ENCODE data around the gene SEMA6D.

SEMA6D gene

GRCh38 chr15:47792231-47792630 lies 74.9 kb downstream of the SEMA6D start:
- DNase-seq: no peak

- DNase-seq: no peak
These were observed 77.1 kb downstream of the SEMA6D start for GRCh38 chr15:47794252-47794914.

DNA sequence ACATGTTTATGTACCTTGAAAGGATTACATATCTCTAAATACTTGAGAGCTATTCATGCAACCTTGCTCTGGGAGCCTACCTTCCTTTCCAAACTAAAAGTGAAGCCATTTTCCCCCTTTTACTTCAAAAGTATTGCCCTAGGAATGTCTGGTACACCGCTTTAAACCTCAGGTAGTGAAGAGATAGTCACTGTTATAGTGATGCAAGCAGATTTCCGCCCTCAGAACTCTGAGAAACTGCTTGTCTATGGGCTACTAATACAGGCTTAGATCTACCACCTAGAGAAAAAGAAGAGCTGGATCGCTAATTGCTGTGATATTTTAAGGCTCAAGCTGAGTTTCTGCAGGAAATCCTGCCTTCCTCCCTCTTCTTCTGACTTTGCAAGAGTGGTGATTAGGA lies 78.6 kb downstream of the SEMA6D start:
- no peak for DNase-seq

DNA sequence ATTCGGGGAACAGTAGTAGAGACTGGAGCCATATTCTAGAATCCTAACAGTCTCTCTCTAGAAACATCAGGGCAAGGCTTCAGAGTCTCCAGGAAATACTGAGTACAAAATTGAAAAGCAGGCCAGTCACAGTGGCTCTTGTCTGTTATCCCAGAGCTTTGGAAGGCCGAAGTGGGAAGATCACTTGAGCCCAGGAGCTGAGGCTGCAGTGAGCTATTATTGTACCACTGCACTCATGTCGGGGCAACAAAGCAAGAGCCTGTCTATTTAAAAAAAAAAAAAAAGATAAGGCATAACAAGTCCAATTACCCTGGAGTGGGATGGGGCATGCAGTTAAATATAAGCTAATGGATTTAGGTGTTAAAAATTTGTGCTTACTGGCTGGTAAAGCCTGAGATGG lies 79.0 kb downstream of the SEMA6D start:
- no peak for DNase-seq

GRCh38 chr15:47796830-47797229 lies 79.5 kb downstream of the SEMA6D start:
- no peak for DNase-seq

DNA sequence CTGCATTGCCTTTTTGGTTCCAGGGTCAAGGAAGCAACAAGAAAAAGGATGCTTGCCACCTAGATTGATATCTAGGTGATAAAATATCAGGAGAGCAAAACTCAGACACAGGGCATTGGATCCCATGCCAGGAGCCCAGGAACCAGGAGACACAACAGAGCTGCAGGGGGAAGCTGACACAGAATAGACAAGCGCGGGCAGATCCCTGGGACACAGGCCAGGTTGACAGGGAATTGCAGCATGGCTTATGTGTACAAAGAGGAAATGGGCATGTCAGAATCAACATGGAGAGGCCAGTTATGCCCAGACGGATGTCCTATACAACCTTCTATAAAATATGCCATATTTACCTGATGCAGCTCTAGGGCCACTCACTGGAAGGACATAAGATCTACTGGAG lies 84.2 kb downstream of the SEMA6D start:
- DNase-seq: no peak

DNA sequence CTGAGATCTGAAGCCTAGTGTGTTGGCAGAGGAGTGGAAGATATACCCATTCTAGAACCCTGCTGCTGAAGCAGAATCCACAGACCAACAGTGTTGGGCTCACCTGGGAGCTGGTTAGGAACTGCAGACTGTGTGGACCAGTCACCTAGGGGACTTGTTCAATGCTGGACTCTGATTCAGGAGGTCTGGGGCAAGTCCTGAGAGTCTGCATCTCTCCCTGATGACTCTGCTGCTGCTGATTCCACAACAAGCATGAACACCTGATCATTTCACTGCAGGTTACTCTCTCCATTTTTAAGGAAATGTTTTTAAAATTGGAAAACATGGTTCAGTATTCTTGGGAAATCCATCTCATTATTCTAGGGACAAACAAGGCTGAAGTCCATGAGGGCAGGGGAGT lies 84.9 kb downstream of the SEMA6D start:
- DNase-seq: no peak

GRCh38 chr15:47803767-47804166 lies 86.5 kb downstream of the SEMA6D start:
- no peak for DNase-seq

DNA sequence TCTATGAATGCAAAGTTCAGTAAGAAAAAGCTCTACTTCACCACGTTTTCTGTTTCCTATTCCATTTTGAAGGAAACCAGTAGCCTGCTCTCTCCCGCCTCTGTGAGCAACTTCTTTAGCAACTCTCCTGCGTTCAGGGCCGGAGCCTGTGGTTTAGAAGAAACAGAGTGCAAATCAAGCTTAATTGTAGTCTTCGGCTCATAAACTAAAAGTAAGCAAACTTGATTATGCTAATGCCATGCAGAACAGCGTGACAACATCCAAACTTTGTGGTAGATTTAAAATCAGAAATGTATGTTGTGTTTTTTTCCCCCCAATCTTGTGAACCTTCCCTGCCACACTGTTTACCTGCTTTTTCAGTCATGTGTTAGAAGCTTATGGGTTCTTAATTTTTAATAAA lies 87.4 kb downstream of the SEMA6D start:
- DNase-seq: no peak

DNA sequence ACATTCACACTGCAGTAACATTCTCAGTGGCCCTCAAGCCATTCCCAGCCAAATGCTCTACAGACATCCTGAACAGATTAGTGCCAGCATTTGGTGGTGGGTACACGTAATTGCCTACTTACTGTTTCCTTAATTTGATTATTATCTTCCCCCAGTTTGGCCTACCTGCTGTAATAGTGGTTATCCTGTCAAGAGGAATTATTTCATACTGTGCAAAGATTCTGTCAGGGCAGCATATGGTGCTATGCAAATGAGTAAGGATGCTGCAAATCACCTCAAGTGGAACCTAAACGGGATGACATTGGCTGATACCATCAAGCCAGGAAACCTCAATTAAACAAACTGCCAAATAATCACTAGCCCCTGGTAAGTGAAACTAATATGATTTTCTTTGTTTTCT lies 88.7 kb downstream of the SEMA6D start:
- DNase-seq: no peak

GRCh38 chr15:47811172-47811571 lies 93.9 kb downstream of the SEMA6D start:
- DNase-seq: no peak

DNA sequence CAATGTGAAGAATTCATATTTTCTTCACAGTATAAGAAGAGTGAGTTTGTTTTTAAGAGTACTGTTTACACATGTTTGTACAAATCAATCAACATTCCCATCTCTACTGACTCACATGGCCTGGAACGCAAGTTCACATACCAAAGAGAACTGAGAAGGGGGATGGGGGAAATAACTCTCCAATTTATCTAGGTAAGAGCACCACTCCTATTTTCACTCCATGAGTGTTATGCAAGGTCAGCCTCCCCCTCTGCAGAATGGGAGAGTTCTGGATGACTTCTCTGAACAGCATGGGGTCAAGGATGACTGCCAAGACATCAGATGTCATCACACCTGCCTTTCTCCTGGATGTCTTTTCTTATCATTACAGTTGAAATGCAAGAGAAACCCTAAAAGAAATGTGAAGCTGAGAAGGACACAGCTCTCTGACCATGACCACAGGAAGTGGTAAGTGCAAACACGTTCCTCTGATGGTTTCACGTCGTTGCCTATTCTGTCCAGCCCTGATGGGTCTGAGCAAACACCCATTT lies 95.2 kb downstream of the SEMA6D start:
- no peak for DNase-seq

DNA sequence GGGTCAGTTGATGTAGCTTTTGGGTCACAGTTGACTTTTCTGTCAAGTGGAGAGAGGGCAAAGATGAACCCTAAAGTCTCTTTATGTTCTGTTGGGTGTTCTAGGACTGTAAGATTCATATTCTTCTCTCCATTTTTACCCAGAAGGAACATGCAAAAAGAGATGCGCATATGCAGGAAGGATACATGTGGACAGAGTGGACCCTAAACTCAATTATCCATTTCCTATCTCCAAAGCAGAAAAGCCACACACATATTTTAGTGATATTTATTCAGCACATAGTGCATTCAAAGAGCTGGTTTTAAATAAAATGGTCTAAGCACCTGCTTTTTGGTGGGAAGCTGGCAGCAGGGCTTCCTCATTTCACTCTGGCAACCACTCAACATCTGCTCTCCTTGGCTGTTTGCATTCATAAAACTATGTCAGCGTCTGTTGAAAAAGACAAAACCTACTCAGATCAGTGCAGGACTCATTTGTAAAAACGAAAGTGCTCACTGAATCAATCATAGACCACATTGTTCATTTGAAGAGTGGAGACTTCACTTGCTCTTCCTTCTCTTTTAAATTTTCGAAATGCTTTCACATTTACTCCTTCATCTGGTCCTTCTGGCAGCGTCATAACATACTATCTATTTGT lies 96.6 kb downstream of the SEMA6D start:
- DNase-seq: no peak

DNA sequence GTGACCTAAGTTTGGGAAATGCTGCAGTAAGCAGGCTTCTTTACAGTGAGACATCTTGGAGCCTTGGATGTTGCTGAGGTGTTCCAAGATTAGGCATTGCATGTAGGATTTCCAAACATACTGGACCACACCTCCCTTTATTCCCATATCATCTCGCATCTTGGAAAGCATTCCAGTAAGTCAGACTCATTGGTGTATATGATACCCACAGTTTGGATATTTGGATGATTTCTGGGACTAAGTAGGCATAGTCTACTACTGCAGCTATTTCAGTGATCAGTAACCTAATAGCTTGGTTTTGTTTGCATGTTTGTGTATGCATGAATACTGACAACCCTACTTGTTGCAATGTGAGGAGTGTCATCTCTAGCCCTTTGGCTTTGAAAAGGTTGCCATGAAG lies 97.3 kb downstream of the SEMA6D start:
- DNase-seq: no peak

DNA sequence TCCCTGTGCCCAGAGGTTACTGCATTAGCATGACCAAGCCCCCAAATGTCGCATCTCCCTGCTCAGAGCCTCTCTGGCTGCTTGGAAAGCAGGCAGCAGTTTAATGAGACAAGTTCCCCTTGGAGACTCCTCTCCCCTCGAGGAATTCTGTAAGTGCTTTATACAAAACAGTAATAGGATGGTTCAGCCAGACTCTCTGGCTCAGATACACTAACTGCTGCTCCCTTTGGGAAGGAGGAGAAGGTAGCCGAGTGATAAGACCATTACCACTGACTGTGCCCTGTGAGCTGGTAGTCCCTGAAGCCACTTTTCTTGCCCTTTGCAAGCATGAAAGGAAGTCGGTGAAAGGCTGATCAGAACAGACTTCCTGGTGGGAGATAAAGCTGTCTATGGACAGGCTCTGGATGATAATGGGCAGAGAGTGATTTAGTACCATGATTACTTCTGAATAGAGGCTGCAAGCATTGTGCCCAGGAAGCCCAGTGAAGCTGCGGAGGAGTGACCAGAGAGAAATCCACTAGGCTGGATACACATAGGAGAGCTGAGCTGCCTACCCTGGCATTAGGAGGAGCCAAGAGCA lies 100.8 kb downstream of the SEMA6D start:
- no peak for DNase-seq

- DNase-seq: no peak
These were observed 101.9 kb downstream of the SEMA6D start for GRCh38 chr15:47819158-47819557.

DNA sequence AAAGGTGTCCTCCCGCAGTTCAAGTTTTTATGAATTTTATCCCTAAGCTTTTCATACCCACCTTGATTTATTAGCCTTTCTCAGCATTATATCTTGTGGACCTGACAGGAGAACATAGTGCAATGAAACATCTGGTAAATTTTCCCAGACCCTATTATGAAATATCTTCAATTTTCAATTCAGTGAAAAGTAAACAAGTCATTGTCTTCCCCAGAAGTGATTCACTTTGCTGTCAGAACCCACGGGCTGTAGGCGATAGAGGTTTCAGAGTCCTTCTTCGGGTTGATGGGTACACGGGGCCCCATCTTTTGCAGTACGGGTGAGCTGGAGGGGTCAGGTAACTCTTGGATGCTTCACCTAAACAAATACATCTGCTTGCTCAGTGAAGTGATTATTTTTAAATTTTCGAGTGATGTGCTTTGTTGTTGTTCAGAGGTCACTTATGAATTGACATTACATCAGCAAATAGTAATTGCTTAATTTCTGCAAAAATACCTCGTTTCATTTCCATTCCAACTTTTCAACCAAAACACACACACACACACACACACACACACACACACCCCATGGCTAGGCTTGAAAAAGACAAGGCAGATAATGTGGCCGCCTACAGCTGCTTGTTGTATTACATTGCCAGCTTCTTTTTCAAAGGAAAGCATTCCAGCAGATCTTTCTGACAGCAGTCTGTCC lies 102.9 kb downstream of the SEMA6D start:
- DNase-seq: no peak

- DNase-seq: no peak
These were observed 103.5 kb downstream of the SEMA6D start for GRCh38 chr15:47820747-47821319.

- DNase-seq: no peak
These were observed 104.7 kb downstream of the SEMA6D start for GRCh38 chr15:47822048-47822447.
